Measurements from ENCODE around the gene NSL1.

The NSL1 gene

DNA sequence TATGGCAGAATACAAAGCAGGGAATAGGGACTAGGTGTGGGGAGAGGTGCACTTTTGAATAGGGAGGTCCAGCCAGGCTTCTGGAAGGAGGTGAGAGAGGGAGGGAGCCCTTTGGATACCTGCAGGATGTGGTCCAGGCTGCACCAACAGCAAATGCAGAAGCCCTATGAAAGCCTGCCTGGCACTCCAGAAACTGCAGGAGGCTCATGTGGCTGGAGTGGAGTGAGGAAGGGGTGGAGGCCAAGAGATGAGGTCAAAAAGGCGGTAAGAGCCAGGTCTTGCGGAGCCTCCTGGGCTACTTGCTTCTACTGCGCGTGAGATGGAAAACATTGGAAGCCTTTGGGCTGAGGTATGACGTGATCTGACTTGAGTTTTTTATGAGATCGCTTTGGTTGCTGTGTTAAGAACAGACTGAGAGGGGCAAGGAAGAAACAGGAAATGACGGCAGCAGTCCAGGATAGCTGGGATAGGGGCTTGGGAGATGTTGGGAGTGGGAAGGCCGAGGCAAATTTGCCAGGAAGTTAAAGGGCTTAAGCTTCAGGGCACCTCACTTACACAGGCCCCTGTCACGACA is 87.5 kb downstream of the NSL1 start:
- no peak for DNase-seq (ENCODE audit: low spot score)

DNA sequence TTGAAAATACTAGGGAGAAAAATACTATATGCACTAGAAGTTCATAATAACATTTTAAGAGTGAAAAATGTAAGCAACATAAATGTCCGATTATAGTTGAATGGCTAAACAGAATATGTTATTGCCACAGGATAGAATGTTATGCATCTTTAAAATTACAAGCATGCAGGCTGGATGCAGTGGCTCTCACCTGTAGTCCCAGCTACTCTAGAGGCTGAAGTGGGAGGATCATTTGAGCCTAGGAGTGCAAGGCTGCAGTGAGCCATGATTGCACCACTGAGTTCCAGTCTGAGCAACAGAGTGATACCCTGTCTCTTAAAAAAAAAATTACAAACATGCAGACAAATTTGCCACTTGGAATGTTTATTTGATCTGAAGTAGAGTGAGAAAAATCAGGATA is 88.9 kb downstream of the NSL1 start:
- DNase-seq (ENCODE audit: low spot score) = no peak

DNA sequence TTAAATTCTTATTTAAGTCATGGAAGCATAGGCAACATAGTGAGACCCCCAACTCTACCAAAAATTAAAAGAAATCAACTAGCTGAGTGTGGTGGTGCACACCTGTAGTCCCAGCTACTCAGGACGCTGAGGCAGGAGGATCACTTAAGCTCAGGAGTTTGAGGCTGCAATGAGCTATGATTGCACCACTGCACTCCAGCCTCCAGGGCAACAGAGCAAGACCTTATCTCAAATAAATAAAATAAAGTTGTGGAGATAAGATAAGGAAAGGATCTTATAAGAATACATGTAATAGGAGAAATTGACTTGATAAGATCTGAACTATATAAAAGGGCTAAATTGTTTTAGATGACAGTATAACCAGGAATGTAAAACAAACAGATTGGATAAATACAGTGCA is 89.7 kb downstream of the NSL1 start:
- no peak for DNase-seq (ENCODE audit: low spot score)

DNA sequence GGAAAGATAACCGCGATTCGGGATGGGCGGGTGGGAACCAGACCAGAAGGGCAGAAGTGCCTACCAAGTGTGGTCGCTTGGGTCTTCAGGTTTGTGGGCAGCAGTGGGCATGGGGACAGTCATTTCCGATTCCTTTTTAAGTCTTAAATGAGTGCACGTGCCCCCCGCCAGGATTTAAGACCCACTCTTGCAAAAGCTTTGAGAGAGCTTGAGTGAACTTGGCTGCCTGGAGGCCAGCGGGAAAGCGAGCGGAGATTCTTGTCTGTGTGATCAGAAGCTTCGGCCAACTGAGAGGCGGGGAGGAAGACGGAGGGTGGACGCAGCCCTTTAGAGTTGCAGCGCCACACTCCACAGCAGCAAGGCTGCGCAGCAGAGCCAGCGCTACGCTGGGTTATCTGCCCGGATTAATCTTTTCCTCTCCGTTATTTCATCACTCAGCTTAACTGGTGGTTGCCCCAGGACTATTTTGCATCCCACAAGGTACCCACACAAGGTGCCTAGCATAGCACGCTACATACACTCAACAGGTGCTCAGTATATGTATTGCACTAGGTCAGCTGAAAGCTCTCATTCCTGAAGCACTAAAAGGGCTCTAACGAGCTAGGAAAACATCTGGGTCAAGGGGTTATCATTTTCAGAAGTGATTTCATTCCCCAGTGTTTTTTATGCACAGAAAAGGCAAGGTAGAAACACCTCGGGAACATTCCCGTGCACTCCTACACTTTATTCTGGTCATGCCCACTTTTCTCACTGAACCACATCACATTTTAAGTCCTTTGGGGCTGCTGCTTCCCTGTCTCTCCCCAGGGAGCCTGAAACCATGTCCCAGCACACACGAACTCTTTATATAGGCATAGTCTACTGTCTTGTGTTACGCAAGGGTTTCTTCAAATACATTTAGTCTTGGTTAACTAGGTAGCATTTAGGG is 90.4 kb downstream of the NSL1 start:
- no peak for DNase-seq (ENCODE audit: low spot score)

DNA sequence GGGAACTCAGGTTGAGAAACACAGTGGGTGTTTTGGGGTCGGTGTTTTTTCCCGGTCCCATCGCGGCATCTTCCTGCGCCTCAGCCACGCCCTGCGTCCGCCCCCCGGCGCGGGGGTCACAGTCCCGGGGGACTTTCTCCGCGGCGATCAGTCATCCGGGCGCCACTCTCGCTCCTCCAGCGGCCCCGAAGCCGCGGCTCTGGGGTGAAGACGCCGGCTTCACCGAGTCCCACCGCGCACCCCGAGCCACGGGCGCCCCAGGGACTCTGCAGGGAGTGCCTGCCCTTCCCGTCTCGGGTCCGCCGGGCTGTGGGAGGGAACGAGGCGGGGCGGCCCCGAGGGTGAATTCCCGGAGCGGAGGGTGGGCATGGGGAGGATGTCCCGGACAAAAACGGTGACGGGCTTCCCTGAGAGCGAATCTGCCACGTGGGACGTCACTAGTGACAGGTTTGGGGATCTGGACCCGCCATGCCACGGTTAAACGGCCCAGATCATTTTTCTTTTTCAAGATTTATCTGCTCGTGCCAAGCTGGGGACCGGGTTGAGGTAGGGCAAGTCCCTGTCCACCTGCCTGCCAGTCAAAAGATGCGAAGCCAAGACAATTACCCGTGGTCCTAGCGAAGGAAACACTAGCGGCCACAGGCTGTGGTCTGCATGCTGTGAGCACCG is 91.2 kb downstream of the NSL1 start:
- peak; percentile 47 for DNase-seq (ENCODE audit: low spot score)

DNA sequence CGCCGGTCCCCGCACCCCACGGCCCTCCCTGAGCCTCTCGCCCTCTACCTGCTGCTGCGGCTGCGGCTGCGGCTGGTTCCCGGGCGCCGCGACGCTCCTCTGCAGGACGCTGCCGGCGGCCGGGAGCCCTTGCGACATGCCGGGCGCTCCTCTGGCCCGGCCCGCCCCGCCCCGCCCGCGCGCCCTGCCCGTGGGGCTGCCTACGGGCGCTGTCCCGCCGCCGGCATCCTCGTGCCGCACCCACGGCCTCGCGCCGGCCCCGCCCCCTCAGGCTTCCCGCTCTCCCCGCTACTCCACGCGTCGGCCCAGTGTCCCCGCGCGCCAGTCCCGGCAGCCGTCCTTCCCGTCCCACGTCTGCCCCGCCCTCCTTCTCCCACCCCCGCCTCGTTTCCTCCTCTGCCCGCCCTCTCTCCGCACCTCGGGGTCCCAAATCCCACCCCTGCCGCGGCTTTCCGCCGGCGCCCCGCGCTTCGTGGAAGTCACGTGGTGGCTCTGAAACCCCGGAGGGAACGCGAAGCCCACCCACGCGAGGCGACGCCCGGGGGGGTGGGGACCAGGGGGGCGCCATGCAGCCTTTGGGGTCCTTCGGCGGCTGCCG is 91.9 kb downstream of the NSL1 start, which contains the start of gene BATF3:
Gene BATF3, minus strand, starts transcription at position 216 of the 598 bp plus-strand sequence. Its CDS starts 78 bp downstream, at position 138.
- DNase-seq (ENCODE audit: low spot score) = no peak

DNA sequence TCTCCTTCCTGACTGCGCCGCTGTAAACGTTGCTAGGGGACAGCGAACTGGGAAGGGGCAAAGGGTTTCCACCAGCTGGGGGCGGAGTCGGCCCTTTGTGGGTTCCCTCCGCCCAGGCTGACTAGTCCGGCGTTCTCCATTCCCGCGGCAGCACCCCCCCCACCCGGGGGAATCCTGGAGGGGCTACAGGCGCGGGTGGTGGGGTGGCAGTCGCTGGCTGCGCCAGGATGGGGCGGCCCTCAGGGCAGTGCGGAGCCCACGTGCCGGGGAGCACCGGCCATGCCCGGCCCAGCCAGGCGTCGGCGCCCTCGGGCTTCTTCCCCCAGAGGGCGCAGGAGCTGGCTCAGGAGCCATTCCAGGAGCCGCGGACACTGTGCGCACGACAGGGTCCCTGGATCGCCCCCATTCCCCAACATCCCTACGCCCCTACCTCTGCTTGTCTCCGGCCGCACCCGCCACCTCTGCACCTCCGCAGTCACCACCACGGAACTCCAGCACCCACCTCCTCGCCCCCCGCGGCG is 92.4 kb downstream of the NSL1 start:
- no peak for DNase-seq (ENCODE audit: low spot score)

DNA sequence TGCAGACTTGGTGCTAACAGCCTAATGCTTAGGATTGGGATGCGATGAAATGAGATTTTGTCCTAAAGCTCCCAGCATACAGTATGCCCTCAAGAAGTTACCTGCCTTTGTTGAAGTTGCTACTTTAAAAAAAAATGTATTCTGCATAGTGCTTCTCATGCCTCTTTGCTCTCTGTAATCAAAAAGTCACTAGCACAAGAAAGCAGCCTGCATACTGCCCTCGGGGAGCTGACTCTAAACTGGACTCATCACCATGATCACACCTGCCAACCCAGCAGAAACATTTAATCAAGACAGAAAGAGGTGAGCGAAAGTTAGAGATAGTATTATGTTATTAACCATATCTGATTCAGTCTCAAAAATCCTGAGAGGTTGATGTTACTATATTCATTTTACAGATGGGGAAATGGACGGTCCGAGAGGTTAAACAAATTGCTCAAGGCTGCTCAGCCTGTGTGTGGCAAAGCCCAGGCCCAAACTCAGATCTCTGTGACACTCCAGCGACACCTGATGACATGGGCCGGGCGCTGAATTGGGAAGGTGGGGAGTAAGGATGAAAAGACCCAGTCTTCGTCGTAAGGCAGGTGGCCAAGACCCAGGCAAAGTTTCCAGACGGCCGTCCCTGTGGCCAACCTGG is 93.0 kb downstream of the NSL1 start:
- DNase-seq (ENCODE audit: low spot score) = no peak

DNA sequence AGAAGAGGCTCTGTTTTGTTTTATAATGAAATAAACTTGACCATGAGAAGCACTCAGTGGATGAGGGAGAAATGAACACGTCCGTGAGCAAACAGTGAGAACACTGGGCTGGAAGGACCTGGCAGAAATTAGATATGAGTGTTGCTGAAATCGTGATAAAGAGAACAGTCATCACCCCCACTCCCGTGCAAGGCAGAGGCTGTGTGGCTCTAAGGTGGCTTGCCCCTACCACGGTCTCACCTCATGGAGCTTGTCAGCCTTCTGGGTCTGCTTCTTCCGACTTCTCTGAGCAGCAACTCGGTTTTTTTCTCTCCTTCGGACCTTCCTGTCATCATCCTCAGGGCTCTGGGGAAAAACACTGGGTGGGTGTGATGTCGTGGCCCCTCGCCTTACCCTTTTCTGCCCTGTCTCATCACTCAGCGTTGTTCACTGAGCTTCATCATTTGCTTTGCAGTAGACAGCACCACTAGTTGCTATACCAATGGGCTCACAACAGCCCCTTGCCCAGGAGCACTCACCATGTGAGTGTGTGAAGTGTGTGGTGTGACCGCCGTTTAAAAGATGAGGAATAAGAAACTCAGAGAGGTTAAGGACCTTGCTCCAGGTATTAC is 94.8 kb downstream of the NSL1 start:
- no peak for DNase-seq (ENCODE audit: low spot score)

DNA sequence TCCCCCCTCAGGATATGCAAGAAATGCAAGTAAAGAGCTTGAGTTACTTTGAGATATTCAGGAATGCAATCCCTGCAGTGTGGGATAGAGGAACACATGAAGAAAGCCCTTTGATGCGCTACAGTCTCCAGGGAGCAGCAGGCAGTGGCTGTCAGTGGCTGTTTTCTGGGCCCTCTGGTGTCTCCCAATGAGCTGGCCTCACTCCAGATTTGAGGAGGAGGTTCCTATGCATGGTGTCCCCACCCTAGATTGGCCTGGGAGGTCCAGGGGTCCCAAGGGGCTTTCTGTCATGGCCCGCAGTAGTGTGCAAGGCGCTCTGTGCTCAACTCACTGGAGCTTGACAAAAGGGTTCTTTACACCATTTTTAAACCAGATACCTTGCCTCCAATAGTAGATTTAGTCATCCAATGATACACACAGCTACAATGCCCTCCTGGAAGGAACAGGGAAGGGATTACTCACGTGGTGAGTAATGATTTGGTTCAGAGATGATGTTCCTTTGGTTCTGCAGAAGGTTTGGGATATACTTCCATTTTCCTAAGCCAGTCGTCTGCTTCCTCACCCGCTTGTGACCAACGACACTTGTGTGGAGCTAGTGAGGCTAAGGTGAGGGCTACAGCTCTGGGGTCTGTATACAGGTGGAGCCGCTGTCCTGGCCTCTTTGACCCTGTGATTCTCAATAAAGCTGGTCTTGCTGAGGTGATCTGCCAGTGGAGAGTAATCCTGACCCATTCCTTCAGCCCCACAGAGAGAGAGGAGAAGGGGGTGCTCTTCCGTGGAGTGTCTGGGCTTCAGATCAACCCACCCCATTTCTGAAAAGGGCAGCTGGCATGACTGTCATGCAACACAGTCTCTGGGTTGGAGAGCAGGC is 98.6 kb downstream of the NSL1 start:
- no peak for DNase-seq (ENCODE audit: low spot score)

DNA sequence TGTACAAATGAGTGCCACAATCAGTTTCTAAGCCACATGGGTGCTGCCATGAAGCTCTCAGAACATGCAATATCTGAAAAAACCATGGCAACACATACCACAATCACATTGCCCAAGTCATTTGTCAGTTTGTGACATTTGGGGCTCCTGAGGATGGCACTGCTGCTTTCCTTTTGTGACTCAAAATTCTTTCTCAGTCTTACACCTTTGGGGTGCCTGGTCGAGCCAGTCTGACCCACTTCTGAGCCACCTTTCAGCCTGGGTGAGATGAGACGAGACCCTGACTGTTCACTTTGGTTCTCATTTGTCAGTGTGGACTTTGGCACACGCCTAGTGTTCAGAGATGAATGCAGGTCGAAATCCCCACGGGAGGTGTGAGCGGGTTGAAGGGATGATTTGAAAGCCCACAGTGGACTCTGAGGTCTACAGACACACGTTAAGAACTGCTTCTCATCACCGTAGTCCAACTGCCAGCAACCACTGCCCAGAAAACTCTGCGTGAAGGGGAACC is 100.0 kb downstream of the NSL1 start:
- DNase-seq (ENCODE audit: low spot score) = no peak

DNA sequence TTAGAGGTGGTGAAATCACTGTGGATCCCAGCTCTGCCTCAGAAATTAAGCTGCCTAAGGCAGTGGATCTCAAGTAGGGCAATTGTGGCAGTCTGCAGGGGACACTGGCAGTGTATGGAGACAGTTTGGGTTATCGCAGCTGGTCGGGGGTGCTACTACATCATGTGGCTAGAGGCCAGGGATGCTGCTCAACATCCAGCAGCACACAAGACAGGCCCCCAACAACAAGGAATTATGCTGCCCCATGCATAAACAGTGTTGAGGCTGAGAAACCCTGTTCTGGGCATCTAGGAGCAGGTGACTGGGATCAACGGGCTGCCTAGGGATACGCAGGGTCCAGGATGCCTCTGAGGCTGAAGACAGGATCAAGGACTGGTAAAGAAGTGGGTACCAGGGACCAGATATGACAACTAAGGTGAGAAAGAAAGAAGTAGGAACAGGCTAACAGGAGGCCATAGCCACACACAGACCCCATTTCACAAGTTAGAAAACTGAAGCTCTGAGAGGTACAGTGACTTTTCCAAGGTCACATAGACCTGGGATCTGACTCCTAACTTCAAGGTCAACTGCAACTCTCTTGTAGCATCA is 100.7 kb downstream of the NSL1 start:
- no peak for DNase-seq (ENCODE audit: low spot score)

DNA sequence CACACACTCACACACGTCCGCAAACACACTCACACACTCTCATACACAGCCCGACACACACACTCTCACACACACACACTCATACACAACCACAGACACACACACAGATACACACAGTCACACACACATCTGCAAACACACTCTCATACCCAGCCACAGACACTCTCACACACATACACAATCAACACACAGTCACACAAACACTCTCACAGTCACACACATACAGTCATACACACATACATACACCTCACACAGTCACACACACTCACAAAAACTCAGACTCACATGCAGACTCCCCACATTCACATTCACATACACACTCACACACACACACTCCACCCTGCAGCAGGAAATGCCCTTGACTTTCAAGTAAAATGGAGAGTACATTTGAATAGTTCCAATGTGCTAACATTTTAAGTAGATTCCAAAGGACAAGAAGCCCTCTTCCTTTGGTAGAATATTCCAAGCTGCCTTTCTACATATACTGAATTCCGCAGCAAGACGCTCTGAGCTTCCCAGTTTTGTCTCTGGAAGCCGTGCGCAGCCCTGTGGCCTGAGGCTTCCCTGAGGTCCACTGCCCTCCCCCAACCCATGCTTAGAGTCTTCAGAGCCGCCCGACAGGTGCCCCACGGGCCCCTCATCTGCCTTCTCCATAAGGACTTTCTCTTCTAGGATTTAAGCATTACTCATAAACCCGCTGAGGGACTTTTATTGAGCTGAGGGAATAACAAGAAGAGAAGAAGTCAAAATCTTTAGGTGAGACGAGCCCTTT is 101.6 kb downstream of the NSL1 start:
- DNase-seq (ENCODE audit: low spot score) = no peak

DNA sequence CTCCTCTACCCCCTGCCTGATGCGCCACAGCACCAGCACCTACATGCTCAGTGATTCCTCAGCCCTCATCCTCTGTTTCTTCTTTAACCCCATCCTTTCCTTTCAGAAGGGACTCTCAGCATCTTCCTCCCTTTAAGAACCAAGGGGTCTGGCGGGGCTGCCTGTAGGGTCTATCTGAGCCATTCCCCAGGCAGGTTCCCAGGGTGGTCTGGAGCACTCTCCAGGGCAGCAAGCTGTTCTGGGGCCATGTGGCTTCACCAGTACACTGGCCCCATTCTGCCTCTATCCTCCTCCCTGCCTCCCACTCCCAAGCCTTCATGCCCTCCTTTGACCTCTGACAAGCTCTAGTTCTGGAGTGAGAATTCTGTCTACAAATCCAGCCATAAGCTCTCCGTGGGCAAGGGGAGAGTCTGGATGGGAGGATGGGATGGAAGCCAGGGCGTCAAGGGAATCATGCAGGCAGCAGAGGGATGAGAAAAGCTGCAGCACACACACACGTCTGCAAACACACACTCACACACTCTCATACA is 102.3 kb downstream of the NSL1 start:
- no peak for DNase-seq (ENCODE audit: low spot score)

DNA sequence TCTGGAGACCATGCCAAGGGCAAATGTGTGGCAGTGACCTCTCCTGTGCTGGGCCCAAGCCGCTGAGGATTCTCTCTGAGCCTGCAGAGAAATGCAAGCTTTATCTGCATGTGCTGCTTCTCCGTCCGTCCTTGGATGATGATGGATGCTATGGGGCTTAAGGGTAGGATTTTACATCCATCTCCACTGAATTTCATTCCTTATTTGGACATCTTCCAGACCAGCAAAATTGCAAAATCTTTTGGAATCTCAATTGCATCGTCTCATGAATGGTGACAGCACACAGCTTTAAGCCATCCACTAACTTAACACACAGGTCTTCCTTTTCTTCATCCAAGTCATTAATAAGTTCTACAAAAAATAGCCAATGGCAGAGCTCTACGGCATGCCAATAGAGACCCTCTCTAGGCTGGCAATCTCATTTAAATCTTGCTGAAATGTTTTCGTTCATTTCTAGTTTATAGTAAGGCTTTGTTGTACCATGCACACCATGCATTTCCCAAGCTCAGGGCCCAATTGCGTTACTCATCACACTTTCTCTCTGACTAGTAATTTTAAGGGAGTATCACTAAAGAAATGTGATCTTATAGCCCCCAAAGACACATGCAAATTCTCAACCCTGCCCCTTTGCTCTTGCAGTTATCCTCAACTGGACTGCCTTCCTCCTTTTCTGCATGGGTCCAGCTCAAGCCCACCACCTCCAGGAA is 103.1 kb downstream of the NSL1 start:
- no peak for DNase-seq (ENCODE audit: low spot score)

DNA sequence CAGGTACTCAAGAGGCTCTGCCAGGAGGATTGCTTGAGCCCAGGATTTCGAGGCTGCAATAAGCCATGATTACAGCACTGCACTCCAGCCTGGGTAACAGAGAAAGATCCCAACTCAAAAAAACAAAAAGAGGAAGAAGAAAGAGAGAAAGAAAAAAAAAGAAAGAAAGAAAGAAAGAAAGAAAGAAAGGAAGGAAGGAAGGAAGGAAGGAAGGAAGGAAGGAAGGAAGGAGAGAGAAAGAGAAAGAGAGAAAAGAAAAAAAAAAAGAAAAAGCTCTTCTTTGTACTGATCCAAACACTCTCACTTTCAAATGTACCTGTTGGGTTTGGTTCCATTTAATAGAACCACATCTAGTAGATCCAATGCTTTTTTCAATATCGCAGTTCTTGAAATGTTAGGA is 103.8 kb downstream of the NSL1 start:
- DNase-seq (ENCODE audit: low spot score) = no peak

DNA sequence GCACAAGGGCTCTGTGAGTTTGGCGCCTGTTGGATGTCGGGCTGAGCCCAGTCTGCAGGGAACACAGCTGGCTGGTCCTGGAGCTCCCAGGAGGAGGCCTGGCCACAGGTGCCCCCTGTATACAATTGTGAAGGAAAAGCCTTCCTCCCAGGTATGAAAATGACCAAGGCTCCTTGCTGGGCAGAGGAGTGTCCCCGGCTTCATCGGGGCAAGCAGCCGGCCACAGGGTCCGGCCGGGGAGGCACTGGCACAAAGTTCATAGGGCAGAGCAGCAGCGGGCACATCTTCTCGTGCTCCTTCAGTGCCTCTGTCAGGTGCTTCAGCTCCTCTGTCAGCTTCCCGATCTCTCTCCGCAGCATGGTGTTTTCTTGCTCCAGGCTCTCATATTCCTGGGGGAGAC is 105.0 kb downstream of the NSL1 start:
- no peak for DNase-seq (ENCODE audit: low spot score)

DNA sequence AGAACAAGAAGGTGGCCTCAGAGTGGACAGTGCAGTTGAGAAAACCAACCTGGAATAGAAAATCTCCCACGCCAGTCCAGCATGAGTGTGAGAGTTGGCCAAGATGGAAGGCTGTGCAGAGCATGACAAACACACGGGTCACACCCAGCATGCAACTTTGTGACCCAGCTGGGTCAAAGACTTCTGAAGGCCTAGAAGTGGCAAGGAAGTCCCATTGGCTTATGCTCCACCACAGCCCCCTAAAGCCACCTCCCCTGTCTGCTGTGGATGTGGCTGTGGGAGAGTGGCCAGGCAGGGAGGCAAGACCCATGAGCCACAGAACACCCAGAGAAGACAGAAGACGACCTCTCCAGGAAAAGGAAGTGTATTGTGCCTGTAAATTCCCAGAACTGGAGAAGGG is 105.5 kb downstream of the NSL1 start:
- no peak for DNase-seq (ENCODE audit: low spot score)
